H9 (cell line): ENCODE measurements around the gene LSP1. TPM values are rescaled to one million over a fixed set of nuclear protein-coding genes. Genes with fewer than 3 reads are reported as not detected.

Experiments
- DNase-seq: peaks from one replicate; pipeline ENCODE4 v3.0.0-alpha.2; 2017
- H2AFZ ChIP-seq: one replicate; pipeline ENCODE4 v1.6.1; 2013; ENCODE audit warnings: mild to moderate bottlenecking, low read length, control low read depth, moderate library complexity
- H2AK5ac ChIP-seq: 2 replicates; pipeline ENCODE4 v1.6.1; 2013; ENCODE audit warnings: low read length, control low read depth, mixed read lengths; ENCODE audit not compliant: insufficient read length
- H2BK120ac ChIP-seq: one replicate; pipeline ENCODE4 v1.6.1; 2013; ENCODE audit warnings: low read depth, mild to moderate bottlenecking, low read length, control low read depth, inconsistent platforms; ENCODE audit not compliant: poor library complexity, severe bottlenecking
- H2BK12ac ChIP-seq: 2 replicates; pipeline ENCODE4 v1.6.1; 2013; ENCODE audit warnings: low read length, control low read depth, mixed read lengths, low read depth; ENCODE audit not compliant: insufficient read length
- H2BK15ac ChIP-seq: 2 replicates; pipeline ENCODE4 v1.6.1; 2013; ENCODE audit warnings: low read depth, low read length, control low read depth
- H2BK20ac ChIP-seq: one replicate; pipeline ENCODE4 v1.6.1; 2013; ENCODE audit warnings: low read depth, mild to moderate bottlenecking, low read length, control low read depth, inconsistent platforms; ENCODE audit not compliant: poor library complexity, severe bottlenecking
- H2BK5ac ChIP-seq: 2 replicates; pipeline ENCODE4 v1.6.1; 2013; ENCODE audit warnings: low read length, control low read depth, mixed read lengths; ENCODE audit not compliant: insufficient read length
- H3K14ac ChIP-seq: 2 replicates; pipeline ENCODE4 v1.6.1; 2013; ENCODE audit warnings: low read length, control low read depth; ENCODE audit not compliant: insufficient read depth
- H3K18ac ChIP-seq: 2 replicates; pipeline ENCODE4 v1.6.1; 2013; ENCODE audit warnings: low read depth, mild to moderate bottlenecking, mixed read lengths, low read length, control low read depth; ENCODE audit not compliant: insufficient read length
- H3K23ac ChIP-seq: 2 replicates; pipeline ENCODE4 v1.6.1; 2013; ENCODE audit warnings: low read length, control low read depth, mixed read lengths, low read depth; ENCODE audit not compliant: insufficient read length
- H3K23me2 ChIP-seq: 2 replicates; pipeline ENCODE4 v1.6.1; 2013; ENCODE audit warnings: low read depth, mild to moderate bottlenecking, mixed read lengths, low read length, control low read depth; ENCODE audit not compliant: insufficient read length, poor library complexity, severe bottlenecking
- H3K27ac ChIP-seq: 2 replicates; pipeline ENCODE4 v1.5.1; 2013; ENCODE audit warnings: low read length, control low read depth, mixed read lengths, low read depth; ENCODE audit not compliant: insufficient read length
- H3K27me3 ChIP-seq: 2 replicates; pipeline ENCODE4 v1.6.1; 2013; ENCODE audit warnings: low read length, control low read depth, inconsistent platforms; ENCODE audit not compliant: insufficient read depth
- H3K4ac ChIP-seq: 2 replicates; pipeline ENCODE4 v1.6.1; 2013; ENCODE audit warnings: low read depth, mild to moderate bottlenecking, control low read depth, inconsistent platforms, low read length, moderate library complexity
- H3K4me1 ChIP-seq: 2 replicates; pipeline ENCODE4 v1.6.1; 2013; ENCODE audit warnings: low read length, control low read depth, inconsistent platforms; ENCODE audit not compliant: insufficient read depth
- H3K4me2 ChIP-seq: 2 replicates; pipeline ENCODE4 v1.6.1; 2013; ENCODE audit warnings: low read length, control low read depth, mixed read lengths; ENCODE audit not compliant: insufficient read length, insufficient read depth
- H3K56ac ChIP-seq: 2 replicates; pipeline ENCODE4 v1.6.1; 2013; ENCODE audit warnings: low read depth, mild to moderate bottlenecking, mixed read lengths, low read length, control low read depth; ENCODE audit not compliant: insufficient read length
- H3K79me1 ChIP-seq: 2 replicates; pipeline ENCODE4 v1.6.1; 2013; ENCODE audit warnings: low read depth, mild to moderate bottlenecking, moderate library complexity, low read length, control low read depth, inconsistent platforms; ENCODE audit not compliant: insufficient read depth, poor library complexity, severe bottlenecking
- H3K79me2 ChIP-seq: 2 replicates; pipeline ENCODE4 v1.6.1; 2013; ENCODE audit warnings: low read length, control low read depth, inconsistent platforms; ENCODE audit not compliant: insufficient read depth
- H3K9ac ChIP-seq: 2 replicates; pipeline ENCODE4 v1.6.1; 2013; ENCODE audit warnings: low read length, control low read depth, mixed read lengths; ENCODE audit not compliant: insufficient read length; ENCODE audit errors: extremely low read depth
- H3K9me3 ChIP-seq: one replicate; pipeline ENCODE4 v1.6.1; 2013; ENCODE audit warnings: low read depth, low read length, inconsistent platforms; ENCODE audit not compliant: control insufficient read depth
- H3T11ph ChIP-seq: one replicate; pipeline ENCODE4 v1.6.1; 2013; ENCODE audit warnings: mild to moderate bottlenecking, low read length, control low read depth, inconsistent platforms
- H4K20me1 ChIP-seq: one replicate; pipeline ENCODE4 v1.6.1; 2013; ENCODE audit not compliant: control insufficient read depth, insufficient read length, insufficient read depth
- H4K5ac ChIP-seq: 2 replicates; pipeline ENCODE4 v1.6.1; 2013; ENCODE audit warnings: low read depth, mild to moderate bottlenecking, mixed read lengths, low read length, control low read depth; ENCODE audit not compliant: insufficient read length
- H4K8ac ChIP-seq: replicated peaks from 2 replicates; pipeline ENCODE4 v1.6.1; 2013; ENCODE audit warnings: low read length, control low read depth, mixed read lengths, low read depth; ENCODE audit not compliant: insufficient read length
- H4K91ac ChIP-seq: 2 replicates; pipeline ENCODE4 v1.6.1; 2013; ENCODE audit warnings: low read depth, mild to moderate bottlenecking, moderate library complexity, mixed read lengths, low read length, control low read depth; ENCODE audit not compliant: insufficient read length
- H3K27ac Mint-ChIP-seq, 3 experiments: 2 replicates in 2 of 3; 3 replicates in 1 of 3; pipeline ENCODE4 v1.8.0; 2020 to 2021; ENCODE audit warnings: mixed read lengths in 3 of 3, mild to moderate bottlenecking in 1 of 3, moderate library complexity in 1 of 3
- H3K27me3 Mint-ChIP-seq: 2 replicates; pipeline ENCODE4 v1.8.0; 2021; ENCODE audit warnings: low read depth, mild to moderate bottlenecking, moderate library complexity, mixed read lengths
- H3K36me3 Mint-ChIP-seq, 3 experiments: 2 replicates in 2 of 3; 3 replicates in 1 of 3; pipeline ENCODE4 v1.8.0; 2020 to 2021; ENCODE audit warnings: low read depth in 3 of 3, mixed read lengths in 3 of 3; ENCODE audit not compliant: insufficient read depth in 1 of 3
- H3K4me1 Mint-ChIP-seq, 2 experiments: 2 replicates each; pipeline ENCODE4 v1.8.0; 2020; ENCODE audit warnings: mixed read lengths in 2 of 2
- H3K4me3 Mint-ChIP-seq, 2 experiments: 2 replicates in 1 of 2; 3 replicates in 1 of 2; pipeline ENCODE4 v1.8.0; 2020 to 2021; ENCODE audit warnings: mild to moderate bottlenecking in 2 of 2, mixed read lengths in 2 of 2, moderate library complexity in 1 of 2
- H3K9me3 Mint-ChIP-seq, 2 experiments: 2 replicates in 1 of 2; 3 replicates in 1 of 2; pipeline ENCODE4 v1.8.0; 2020; ENCODE audit warnings: mild to moderate bottlenecking in 2 of 2, mixed read lengths in 2 of 2, moderate library complexity in 1 of 2
- CTCF ChIP-seq: fragments of 200-600 bp; sonication (generic); conservative IDR thresholded peaks from 3 replicates; pipeline ENCODE4 v1.8.0; 2021; ENCODE audit warnings: antibody characterized with exemption, mild to moderate bottlenecking
- WGBS: extraction: QIAGEN DNeasy Blood & Tissue Kit; methylation state at CpG from one replicate; pipeline ENCODE4 v1.1.7; 2013; ENCODE audit warnings: missing lambda C conversion rate, low lambda C conversion rate, mixed read lengths; ENCODE audit not compliant: insufficient read length; ENCODE audit errors: extremely low coverage; 5-methylcytosine and 5-hydroxymethylcytosine counted together
- total RNA-seq: library from RNA; stranded (reverse); gene quantifications from 2 replicates; pipeline ENCODE4 v1.2.1, GENCODE V29; 2021

Gene LSP1
- total RNA-seq, 1 experiment from 2014 or later: not detected

- no CpG with 5 or more reads among the region's 50 CpGs for WGBS
- Histone ChIP-seq H2BK20ac (no peak overlapping the region), H2BK120ac (no peak overlapping the region), H3K79me2 (no peaks in the 10 kb centered on the region), H3K27me3 (no peaks in the 10 kb centered on the region), H2BK12ac (no peak overlapping the region), H3K9me3 (no peaks in the 10 kb centered on the region), H3K4ac (no peak overlapping the region), H3K4me2 (no peak overlapping the region), H3K27ac (no peak overlapping the region), H4K91ac (no peak overlapping the region), H2AK5ac (no peak overlapping the region), H2BK5ac (no peak overlapping the region), H3K23me2 (no peaks in the 10 kb centered on the region), H3K79me1 (no peaks in the 10 kb centered on the region), H3K9ac (no peak overlapping the region), H3K4me1 (no peaks in the 10 kb centered on the region), H3K23ac (no peak overlapping the region), H4K8ac (no peak overlapping the region), H3K14ac (peak overlapping the region; percentile 57; the same call in 1 of the 2 replicates), H2AFZ (no peak overlapping the region), H3K18ac (no peak overlapping the region), H3T11ph (no peak overlapping the region), H2BK15ac (no peak overlapping the region), H3K56ac (no peak overlapping the region), H4K20me1 (no peaks in the 10 kb centered on the region), H4K5ac (no peak overlapping the region)
- H3K36me3 Mint-ChIP-seq: no peaks in the 10 kb centered on the region
- H3K27me3 Mint-ChIP-seq: peaks cover 18% of the 10 kb centered on the region
- H3K4me1 Mint-ChIP-seq: peaks cover 2 to 7% of the 10 kb centered on the region in 2 experiments; a peak in 3 of 4 replicates
- DNase-seq: no peak
- peak overlapping the region in 1 of 2 experiments; percentile 65; a peak in 2 of 5 replicates for H3K4me3 Mint-ChIP-seq
- no peak for TF ChIP-seq CTCF
- H3K9me3 Mint-ChIP-seq: no peaks in the 10 kb centered on the region
- H3K27ac Mint-ChIP-seq: no peak overlapping the region
Measured at GRCh38 chr11:1870721-1871466, 18.0 kb downstream of the LSP1 start.
